GM12873 (cell line): ENCODE results near the gene MSTN.

Experiments
- CTCF ChIP-seq: IDR thresholded peaks from 2 replicates; pipeline ENCODE4 v1.5.1; 2012; ENCODE audit warnings: low read depth, mild to moderate bottlenecking, moderate library complexity, low read length, control low read depth; ENCODE audit not compliant: insufficient read depth; ENCODE audit errors: missing control alignments

Gene MSTN

GRCh38 chr2:190062601-190063000, at the start of gene MSTN:
Gene MSTN, minus strand, starts transcription at chr2:190062729. Its CDS starts 133 bp downstream, at chr2:190062596.
- TF ChIP-seq CTCF = no peak

- no peak for TF ChIP-seq CTCF
Observed at GRCh38 chr2:190111166-190111565, 48.6 kb upstream of the MSTN start.

GRCh38 chr2:190110699-190111098, 48.2 kb upstream of the MSTN start:
- TF ChIP-seq CTCF = no peak

- TF ChIP-seq CTCF = no peak
Observed at GRCh38 chr2:190110131-190110530, 47.6 kb upstream of the MSTN start.

- no peak for TF ChIP-seq CTCF
Observed at GRCh38 chr2:190107409-190107808, 44.9 kb upstream of the MSTN start.

GRCh38 chr2:190106783-190107182, 44.3 kb upstream of the MSTN start:
- no peak for TF ChIP-seq CTCF

- TF ChIP-seq CTCF = no peak
Observed at GRCh38 chr2:190105554-190105953, 43.0 kb upstream of the MSTN start.

- no peak for TF ChIP-seq CTCF
Observed at GRCh38 chr2:190103144-190103543, 40.6 kb upstream of the MSTN start.
